Tibial artery (tissue), 4 donors: ENCODE results near the gene NR1I2.

Experiments
- DNase-seq, 2 donors: peaks; one replicate each; pipeline ENCODE4 v3.0.0-alpha.2; 2019
- H3K27ac ChIP-seq, 2 donors: fragments of 200-600 bp; sonication (generic) in 1 of 2; 1 replicate in 1 of 2; 2 replicates in 1 of 2; pipeline ENCODE4 v1.5.1; 2018 to 2019; ENCODE audit warnings: mild to moderate bottlenecking in 1 of 2
- H3K27me3 ChIP-seq, 2 donors: fragments of 200-600 bp; sonication (generic) in 1 of 2; one replicate each; pipeline versions ENCODE4 v1.5.1 to v1.6.0; 2016 to 2019
- H3K36me3 ChIP-seq, 3 donors: fragments of 200-600 bp; sonication (generic) in 2 of 3; one replicate each; pipeline ENCODE4 v1.5.1; 2016 to 2019; ENCODE audit warnings: mild to moderate bottlenecking in 2 of 3
- H3K4me1 ChIP-seq, 4 donors: fragments of 200-600 bp; sonication (generic) in 2 of 4; 1 replicate in 3 of 4; 2 replicates in 1 of 4; pipeline ENCODE4 v1.5.1; 2016 to 2019
- H3K4me3 ChIP-seq, 2 donors: fragments of 200-600 bp; sonication (generic) in 1 of 2; 1 replicate in 1 of 2; 2 replicates in 1 of 2; pipeline ENCODE4 v1.5.1; 2018 to 2019; ENCODE audit warnings: mild to moderate bottlenecking in 2 of 2
- H3K9me3 ChIP-seq, 3 donors: fragments of 200-600 bp; sonication (generic) in 1 of 3; one replicate each; pipeline ENCODE4 v1.5.1; 2016 to 2019
- intact Hi-C: fragments of 100-400 bp; cut with DNase I; formaldehyde crosslinking; loops from one replicate; pipeline ENCODE4 v1.15.0; 2023; ENCODE audit warnings: low total_unique reads
- TF ChIP-seq, protein P1 (sequence below), 2 experiments: fragments of 200-600 bp in 1 of 2; fragments of 450-650 bp in 1 of 2; IDR thresholded peaks; one replicate each; pipeline ENCODE4 v1.5.1; 2017 to 2019; ENCODE audit warnings: antibody characterized with exemption in 2 of 2, mild to moderate bottlenecking in 1 of 2, moderate library complexity in 1 of 2

Gene NR1I2

DNA sequence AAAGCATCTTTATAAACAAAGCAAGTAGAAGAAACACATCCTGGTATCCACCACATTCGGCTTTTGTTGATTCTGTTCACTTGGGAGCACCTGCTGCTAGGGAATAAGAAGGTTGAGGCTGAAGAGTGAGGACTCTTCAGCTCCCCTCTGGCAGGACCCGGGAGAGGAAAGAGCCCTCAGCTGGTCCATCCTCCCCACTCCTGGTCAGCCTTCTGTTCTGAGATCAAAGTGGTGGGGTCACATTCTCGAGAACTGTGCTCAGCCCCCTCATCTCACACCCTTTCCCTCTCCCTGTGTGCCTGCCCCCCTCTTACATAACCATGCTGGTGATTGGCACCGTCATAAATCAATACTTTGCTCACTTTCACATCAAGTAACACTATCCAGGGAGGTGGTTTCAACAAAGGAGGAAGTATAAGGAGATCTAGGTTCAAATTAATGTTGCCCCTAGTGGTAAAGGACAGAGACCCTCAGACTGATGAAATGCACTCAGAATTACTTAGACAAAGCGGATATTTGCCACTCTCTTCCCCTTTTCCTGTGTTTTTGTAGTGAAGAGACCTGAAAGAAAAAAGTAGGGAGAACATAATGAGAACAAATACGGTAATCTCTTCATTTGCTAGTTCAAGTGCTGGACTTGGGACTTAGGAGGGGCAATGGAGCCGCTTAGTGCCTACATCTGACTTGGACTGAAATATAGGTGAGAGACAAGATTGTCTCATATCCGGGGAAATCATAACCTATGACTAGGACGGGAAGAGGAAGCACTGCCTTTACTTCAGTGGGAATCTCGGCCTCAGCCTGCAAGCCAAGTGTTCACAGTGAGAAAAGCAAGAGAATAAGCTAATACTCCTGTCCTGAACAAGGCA is at the start of gene NR1I2:
Gene NR1I2 (plus strand): TSS at position 772 of the 869 bp plus-strand sequence.
- no peaks in the 10 kb centered on the region for H3K27me3 ChIP-seq
- H3K4me3 ChIP-seq, result no peak within 1 kb of the TSS
- intact Hi-C loops, result no loop called here
- no peak for DNase-seq
- no peak within 1 kb of the TSS for H3K27ac ChIP-seq
- H3K9me3 ChIP-seq, result no peaks in the 10 kb centered on the region
- TF ChIP-seq, protein P1, sequence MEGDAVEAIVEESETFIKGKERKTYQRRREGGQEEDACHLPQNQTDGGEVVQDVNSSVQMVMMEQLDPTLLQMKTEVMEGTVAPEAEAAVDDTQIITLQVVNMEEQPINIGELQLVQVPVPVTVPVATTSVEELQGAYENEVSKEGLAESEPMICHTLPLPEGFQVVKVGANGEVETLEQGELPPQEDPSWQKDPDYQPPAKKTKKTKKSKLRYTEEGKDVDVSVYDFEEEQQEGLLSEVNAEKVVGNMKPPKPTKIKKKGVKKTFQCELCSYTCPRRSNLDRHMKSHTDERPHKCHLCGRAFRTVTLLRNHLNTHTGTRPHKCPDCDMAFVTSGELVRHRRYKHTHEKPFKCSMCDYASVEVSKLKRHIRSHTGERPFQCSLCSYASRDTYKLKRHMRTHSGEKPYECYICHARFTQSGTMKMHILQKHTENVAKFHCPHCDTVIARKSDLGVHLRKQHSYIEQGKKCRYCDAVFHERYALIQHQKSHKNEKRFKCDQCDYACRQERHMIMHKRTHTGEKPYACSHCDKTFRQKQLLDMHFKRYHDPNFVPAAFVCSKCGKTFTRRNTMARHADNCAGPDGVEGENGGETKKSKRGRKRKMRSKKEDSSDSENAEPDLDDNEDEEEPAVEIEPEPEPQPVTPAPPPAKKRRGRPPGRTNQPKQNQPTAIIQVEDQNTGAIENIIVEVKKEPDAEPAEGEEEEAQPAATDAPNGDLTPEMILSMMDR (IDR thresholded peaks at IDR 0.05), result no peak
- H3K36me3 ChIP-seq, result no peaks in the 10 kb centered on the region
- H3K4me1 ChIP-seq, result no peaks in the 10 kb centered on the region

DNA sequence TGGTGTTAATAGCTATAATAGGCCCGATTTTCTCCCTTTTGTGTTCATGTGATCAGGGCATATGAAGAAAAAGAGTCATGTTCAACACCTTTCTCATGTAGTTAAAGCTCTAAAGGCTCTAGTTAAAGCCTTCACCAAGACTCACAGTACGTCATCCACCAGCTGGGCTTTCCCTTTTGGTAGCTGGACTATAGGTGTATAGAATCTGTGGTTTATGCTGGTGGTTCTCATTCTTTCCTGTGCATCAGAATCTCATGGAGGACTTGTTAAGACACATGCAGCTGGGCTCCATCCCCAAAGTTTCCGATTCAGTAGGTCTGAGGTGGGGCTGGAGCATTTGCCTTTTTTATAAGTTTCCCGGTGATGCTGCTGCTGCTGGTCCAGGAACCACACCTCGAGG is 48.1 kb upstream of the NR1I2 start:
- Histone ChIP-seq H3K36me3 (peaks cover 0 to 35% (median 0%) of the 10 kb centered on the region in 3 donors), H3K4me1 (no peaks in the 10 kb centered on the region), H3K9me3 (no peaks in the 10 kb centered on the region), H3K4me3 (no peak overlapping the region), H3K27ac (no peak overlapping the region), H3K27me3 (no peaks in the 10 kb centered on the region)
- intact Hi-C loops, result no loop called here
- TF ChIP-seq, protein P1 (IDR thresholded peaks at IDR 0.05), result no peak
- DNase-seq, result no peak

DNA sequence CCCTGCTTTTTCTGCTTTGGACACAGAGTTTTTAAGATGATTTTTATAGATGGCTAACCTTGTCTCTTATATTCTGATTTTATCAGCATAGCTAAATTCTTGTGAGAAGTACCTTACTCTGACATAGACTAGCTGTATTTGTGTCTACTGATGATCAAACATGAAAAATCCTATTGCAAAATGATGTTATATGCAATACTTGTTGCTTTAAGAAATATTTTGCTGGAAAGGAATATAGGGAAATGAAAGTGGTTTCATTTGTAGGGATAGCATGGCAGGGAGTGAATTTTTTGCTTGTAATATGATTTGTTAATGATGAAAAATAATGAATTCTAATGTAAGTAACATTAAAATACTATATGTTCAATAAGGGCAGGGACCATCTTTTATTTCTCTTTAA is 43.2 kb upstream of the NR1I2 start:
- H3K9me3 ChIP-seq, result no peaks in the 10 kb centered on the region
- H3K4me1 ChIP-seq, result no peaks in the 10 kb centered on the region
- TF ChIP-seq, protein P1 (IDR thresholded peaks at IDR 0.05), result no peak
- H3K4me3 ChIP-seq, result no peak overlapping the region
- no peak overlapping the region for H3K27ac ChIP-seq
- DNase-seq, result no peak
- intact Hi-C loops, result no loop called here
- H3K27me3 ChIP-seq, result no peaks in the 10 kb centered on the region
- peaks cover 0 to 43% (median 0%) of the 10 kb centered on the region in 3 donors for H3K36me3 ChIP-seq

DNA sequence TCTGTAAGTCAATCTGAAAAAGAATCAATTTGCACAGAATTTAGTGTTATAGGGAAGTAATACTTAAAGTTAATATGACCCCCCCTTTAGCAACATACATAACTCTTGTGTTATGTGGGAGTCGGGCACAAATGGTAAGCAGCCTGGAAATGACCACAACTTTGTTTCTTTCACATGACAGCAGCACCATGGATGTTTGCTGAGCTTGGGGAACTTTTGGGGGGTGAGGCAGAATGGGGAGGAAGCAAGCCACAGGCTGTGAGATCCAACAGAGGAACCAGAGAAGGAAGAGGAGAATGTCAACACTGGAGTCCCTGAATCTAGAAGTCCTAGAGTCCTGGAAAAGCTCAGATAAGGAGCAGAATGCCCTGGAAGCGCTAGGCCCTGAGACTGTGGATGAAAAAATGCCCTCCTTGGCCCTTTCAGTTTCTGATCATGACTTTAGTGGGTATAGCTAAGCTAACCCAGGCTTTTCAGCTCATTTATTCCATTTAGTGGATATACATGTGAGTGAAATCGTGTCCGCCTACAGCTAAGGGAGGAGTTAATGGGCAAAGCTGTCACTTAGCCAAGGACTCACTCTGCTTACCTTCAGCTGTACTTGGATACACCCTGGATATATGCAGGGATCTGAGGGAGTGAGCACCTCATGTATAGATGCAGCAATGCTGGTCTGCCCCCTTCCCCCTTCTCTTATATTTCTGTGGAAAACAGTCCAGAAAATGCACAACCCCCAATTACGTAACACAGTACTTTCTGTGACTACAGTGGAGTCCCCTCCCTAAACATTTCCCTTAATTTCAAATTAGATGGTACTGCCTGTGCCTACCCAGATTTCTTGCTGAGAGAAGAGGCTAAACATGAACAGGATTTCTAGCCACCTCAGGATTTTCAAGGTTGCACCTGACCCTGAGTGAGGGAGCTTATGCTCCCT is 40.0 kb upstream of the NR1I2 start:
- no peaks in the 10 kb centered on the region for H3K4me1 ChIP-seq
- H3K27ac ChIP-seq, result no peak overlapping the region
- intact Hi-C loops, result no loop called here
- no peaks in the 10 kb centered on the region for H3K27me3 ChIP-seq
- no peak overlapping the region for H3K4me3 ChIP-seq
- peaks cover 0 to 72% (median 15%) of the 10 kb centered on the region in 3 donors for H3K36me3 ChIP-seq
- no peaks in the 10 kb centered on the region for H3K9me3 ChIP-seq
- DNase-seq, result no peak
- TF ChIP-seq, protein P1 (IDR thresholded peaks at IDR 0.05), result no peak

DNA sequence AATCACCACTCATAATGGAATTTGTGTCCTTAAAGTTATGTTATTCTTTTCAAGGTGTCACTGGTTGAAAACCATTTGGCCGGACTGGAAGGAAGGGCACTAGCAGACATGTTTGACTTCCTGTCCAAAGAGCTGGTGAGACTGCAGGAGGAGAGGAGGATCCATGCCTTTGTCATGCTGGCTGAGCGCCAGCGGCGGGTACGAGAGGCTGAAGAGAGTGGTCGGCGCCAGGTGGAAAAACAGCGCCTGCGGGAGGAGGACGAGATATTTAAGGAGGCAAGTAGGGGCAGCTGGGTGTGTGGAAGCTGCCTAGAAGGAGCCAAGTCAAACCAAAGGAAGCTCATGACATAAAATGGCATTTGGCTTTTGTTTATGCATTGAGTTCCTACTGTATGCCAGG is 38.0 kb upstream of the NR1I2 start:
- Histone ChIP-seq H3K4me3 (no peak overlapping the region), H3K27ac (no peak overlapping the region), H3K9me3 (no peaks in the 10 kb centered on the region), H3K27me3 (no peaks in the 10 kb centered on the region), H3K4me1 (no peaks in the 10 kb centered on the region), H3K36me3 (peaks cover 0 to 74% (median 29%) of the 10 kb centered on the region in 3 donors)
- intact Hi-C loops, result no loop called here
- TF ChIP-seq, protein P1 (IDR thresholded peaks at IDR 0.05), result no peak
- DNase-seq, result no peak
